Liver (tissue), 9 donors: ENCODE data around the gene IL17RD. TPM values are rescaled to one million over a fixed set of nuclear protein-coding genes. Genes with fewer than 3 reads are reported as not detected.

Experiments
- DNase-seq: peaks from one replicate; pipeline ENCODE4 v3.0.0-alpha.2; 2017; ENCODE audit warnings: low spot score
- H3K27ac ChIP-seq, 2 donors: one replicate each; pipeline ENCODE4 v1.7.0; 2013; ENCODE audit warnings: inconsistent platforms in 2 of 2, low read length in 2 of 2, control low read depth in 1 of 2, low read depth in 1 of 2, mild to moderate bottlenecking in 1 of 2
- H3K27me3 ChIP-seq, 4 donors: one replicate each; pipeline versions ENCODE4 v1.6.1 to v1.7.0; 2013; ENCODE audit warnings: low read length in 3 of 4, inconsistent platforms in 1 of 4, mild to moderate bottlenecking in 1 of 4, moderate library complexity in 1 of 4; ENCODE audit not compliant: control insufficient read depth in 4 of 4, insufficient read depth in 4 of 4
- H3K36me3 ChIP-seq, 4 donors: one replicate each; pipeline versions ENCODE4 v1.6.1 to v1.7.0; 2013; ENCODE audit warnings: low read length in 3 of 4, mild to moderate bottlenecking in 3 of 4, low read depth in 1 of 4, moderate library complexity in 1 of 4; ENCODE audit not compliant: control insufficient read depth in 4 of 4, insufficient read depth in 3 of 4
- H3K4me1 ChIP-seq, 4 donors: one replicate each; pipeline versions ENCODE4 v1.6.1 to v1.7.0; 2013; ENCODE audit warnings: low read length in 3 of 4, mild to moderate bottlenecking in 3 of 4, moderate library complexity in 1 of 4; ENCODE audit not compliant: control insufficient read depth in 4 of 4, insufficient read depth in 4 of 4
- H3K4me3 ChIP-seq, 3 donors: one replicate each; pipeline versions ENCODE4 v1.6.1 to v1.7.0; 2013; ENCODE audit warnings: low read length in 3 of 3, control low read depth in 1 of 3, low read depth in 1 of 3, mild to moderate bottlenecking in 1 of 3
- H3K9ac ChIP-seq, 2 donors: one replicate each; pipeline ENCODE4 v1.7.0; 2013; ENCODE audit warnings: low read length in 2 of 2, mild to moderate bottlenecking in 2 of 2, moderate library complexity in 2 of 2, control low read depth in 1 of 2, low read depth in 1 of 2
- H3K9me3 ChIP-seq, 4 donors: one replicate each; pipeline versions ENCODE4 v1.6.1 to v1.7.0; 2013; ENCODE audit warnings: low read length in 3 of 4; ENCODE audit not compliant: control insufficient read depth in 4 of 4
- EGR1 ChIP-seq, 2 donors: IDR thresholded peaks; 2 replicates each; pipeline ENCODE4 v1.6.1; 2016 to 2018; ENCODE audit warnings: antibody characterized with exemption in 2 of 2, low read depth in 2 of 2
- FOXA1 ChIP-seq: IDR thresholded peaks from 2 replicates; pipeline ENCODE4 v1.6.1; 2016; ENCODE audit warnings: antibody characterized with exemption
- FOXA2 ChIP-seq: IDR thresholded peaks from 2 replicates; pipeline ENCODE4 v1.6.1; 2016; ENCODE audit warnings: antibody characterized with exemption
- GABPA ChIP-seq, 2 donors: IDR thresholded peaks in 1 of 2; conservative IDR thresholded peaks in 1 of 2; 2 replicates each; pipeline ENCODE4 v1.6.1; 2016; ENCODE audit warnings: antibody characterized with exemption in 2 of 2, mild to moderate bottlenecking in 1 of 2, moderate library complexity in 1 of 2
- HNF4A ChIP-seq, 2 donors: conservative IDR thresholded peaks; 2 replicates each; pipeline ENCODE4 v1.6.1; 2016; ENCODE audit warnings: antibody characterized with exemption in 2 of 2, mild to moderate bottlenecking in 2 of 2
- HNF4G ChIP-seq: IDR thresholded peaks from 2 replicates; pipeline ENCODE4 v1.6.1; 2016; ENCODE audit warnings: antibody characterized with exemption
- JUND ChIP-seq, 2 donors: IDR thresholded peaks; 2 replicates each; pipeline ENCODE4 v1.6.1; 2016; ENCODE audit warnings: antibody characterized with exemption in 2 of 2
- NR2F2 ChIP-seq: IDR thresholded peaks from 2 replicates; pipeline ENCODE4 v1.6.1; 2016; ENCODE audit warnings: antibody characterized with exemption
- RAD21 ChIP-seq, 2 donors: IDR thresholded peaks; 2 replicates each; pipeline ENCODE4 v1.6.1; 2016; ENCODE audit warnings: antibody characterized with exemption in 2 of 2, mild to moderate bottlenecking in 2 of 2
- RXRA ChIP-seq, 2 donors: IDR thresholded peaks; 2 replicates each; pipeline ENCODE4 v1.6.1; 2017 to 2018; ENCODE audit warnings: antibody characterized with exemption in 2 of 2, mild to moderate bottlenecking in 1 of 2
- SP1 ChIP-seq: IDR thresholded peaks from 2 replicates; pipeline ENCODE4 v1.6.1; 2018; ENCODE audit warnings: antibody characterized with exemption, mild to moderate bottlenecking
- TAF1 ChIP-seq: conservative IDR thresholded peaks from 2 replicates; pipeline ENCODE4 v1.6.1; 2016; ENCODE audit warnings: antibody characterized with exemption, mild to moderate bottlenecking
- YY1 ChIP-seq: IDR thresholded peaks from 2 replicates; pipeline ENCODE4 v1.6.1; 2016; ENCODE audit warnings: antibody characterized with exemption, mild to moderate bottlenecking
- WGBS: extraction: QIAGEN DNeasy Blood & Tissue Kit; methylation state at CpG from one replicate; pipeline ENCODE4 v1.1.7; 2013; 5-methylcytosine and 5-hydroxymethylcytosine counted together
- polyA plus RNA-seq, 2 donors: library from polyadenylated mRNA; stranded (reverse) in 1 of 2; unstranded in 1 of 2; fragments of 200-250 nt in 1 of 2; fragments of >200 nt in 1 of 2; fragmentation: Nextera tagmentation in 1 of 2; extraction: Ambion mirVana in 1 of 2; gene quantifications; one replicate each; pipeline versions ENCODE4 v1.2.1 to v1.2.3, GENCODE V29; 2013 to 2015
- total RNA-seq, 2 donors: library from RNA; depleted of rRNA; stranded (reverse); fragments of >200 nt; gene quantifications; one replicate each; pipeline ENCODE4 v1.2.3, GENCODE V29; 2014
- TF ChIP-seq, protein P1 (sequence below): fragments of 150-350 bp; IDR thresholded peaks from 2 replicates; pipeline ENCODE4 v1.5.1; 2017; ENCODE audit warnings: improper control_type of control experiment, low read depth, low read length; ENCODE audit not compliant: missing input control
- TF ChIP-seq, protein P2 (sequence below): IDR thresholded peaks from 2 replicates; pipeline ENCODE4 v1.6.1; 2016; ENCODE audit warnings: antibody characterized with exemption, mild to moderate bottlenecking
- TF ChIP-seq, protein P3 (sequence below): IDR thresholded peaks from 2 replicates; pipeline ENCODE4 v1.6.1; 2016; ENCODE audit warnings: antibody characterized with exemption
- TF ChIP-seq, protein P4 (sequence below): IDR thresholded peaks from 2 replicates; pipeline ENCODE4 v1.6.1; 2016; ENCODE audit warnings: antibody characterized with exemption
- TF ChIP-seq, protein P5 (sequence below): IDR thresholded peaks from 2 replicates; pipeline ENCODE4 v1.6.1; 2016; ENCODE audit warnings: antibody characterized with exemption
- donor health status: healthy.
- donor health status: healthy.
- donor health status: healthy.
- donor health status: healthy.
- donor health status: healthy.

The IL17RD gene
- total and polyA plus RNA-seq, 4 donors, result 0.09 to 0.67 (median 0.32) TPM

DNA sequence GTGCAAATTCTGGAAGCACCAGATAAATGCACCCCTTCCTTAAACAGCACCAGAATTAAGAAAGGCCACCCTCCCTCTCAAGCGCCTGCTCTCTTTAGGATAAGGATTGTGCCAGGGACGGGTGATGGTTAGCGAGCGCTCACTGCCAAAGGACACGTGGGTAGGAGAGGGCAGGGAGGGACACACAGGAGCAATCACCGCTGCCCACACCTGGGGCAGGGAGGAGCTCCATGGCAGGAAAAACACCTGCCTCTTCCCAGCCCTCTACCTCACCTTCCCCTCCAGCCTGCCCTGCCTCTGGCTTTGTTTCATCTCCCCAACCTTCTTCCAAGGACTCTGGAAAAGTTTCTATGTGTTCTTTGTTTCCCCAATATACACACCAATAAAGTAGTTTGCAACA lies 112.0 kb downstream of the IL17RD start (continued):
- TF ChIP-seq, protein P1, sequence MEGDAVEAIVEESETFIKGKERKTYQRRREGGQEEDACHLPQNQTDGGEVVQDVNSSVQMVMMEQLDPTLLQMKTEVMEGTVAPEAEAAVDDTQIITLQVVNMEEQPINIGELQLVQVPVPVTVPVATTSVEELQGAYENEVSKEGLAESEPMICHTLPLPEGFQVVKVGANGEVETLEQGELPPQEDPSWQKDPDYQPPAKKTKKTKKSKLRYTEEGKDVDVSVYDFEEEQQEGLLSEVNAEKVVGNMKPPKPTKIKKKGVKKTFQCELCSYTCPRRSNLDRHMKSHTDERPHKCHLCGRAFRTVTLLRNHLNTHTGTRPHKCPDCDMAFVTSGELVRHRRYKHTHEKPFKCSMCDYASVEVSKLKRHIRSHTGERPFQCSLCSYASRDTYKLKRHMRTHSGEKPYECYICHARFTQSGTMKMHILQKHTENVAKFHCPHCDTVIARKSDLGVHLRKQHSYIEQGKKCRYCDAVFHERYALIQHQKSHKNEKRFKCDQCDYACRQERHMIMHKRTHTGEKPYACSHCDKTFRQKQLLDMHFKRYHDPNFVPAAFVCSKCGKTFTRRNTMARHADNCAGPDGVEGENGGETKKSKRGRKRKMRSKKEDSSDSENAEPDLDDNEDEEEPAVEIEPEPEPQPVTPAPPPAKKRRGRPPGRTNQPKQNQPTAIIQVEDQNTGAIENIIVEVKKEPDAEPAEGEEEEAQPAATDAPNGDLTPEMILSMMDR, result no peak
- no peak for TF ChIP-seq FOXA2

DNA sequence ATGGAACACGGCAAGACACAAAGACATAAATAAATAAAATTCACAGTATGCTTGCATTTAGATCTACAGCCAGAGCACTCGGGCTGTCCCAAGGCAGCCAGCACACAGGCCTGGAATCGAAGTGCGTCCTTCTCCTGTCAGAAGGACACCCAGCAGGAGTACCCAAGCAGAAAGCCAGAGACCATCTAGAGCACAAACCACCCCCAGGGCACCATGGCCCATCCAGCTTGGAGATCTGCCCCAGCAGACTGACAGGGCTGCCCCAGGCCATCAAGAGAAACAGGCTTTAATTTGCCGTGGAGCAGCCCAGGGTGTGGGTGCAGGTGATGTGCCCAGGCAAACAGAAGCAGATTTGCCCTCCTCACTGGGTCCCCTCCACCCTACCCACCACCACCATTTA lies 112.5 kb downstream of the IL17RD start:
- Histone ChIP-seq H3K27me3 (peaks cover 0 to 2% (median 0%) of the 10 kb centered on the region in 4 donors), H3K9ac (no peak overlapping the region), H3K9me3 (no peaks in the 10 kb centered on the region), H3K4me1 (no peaks in the 10 kb centered on the region), H3K36me3 (no peaks in the 10 kb centered on the region), H3K4me3 (no peak overlapping the region), H3K27ac (no peak overlapping the region)
- 90% methylated on average over 5 of the region's 5 CpGs for WGBS
- DNase-seq, result no peak
- TF ChIP-seq FOXA2 (no peak), FOXA1 (no peak), RXRA (IDR thresholded peaks at IDR 0.05) (no peak), HNF4G (no peak), RAD21 (IDR thresholded peaks at IDR 0.05) (no peak), YY1 (no peak), GABPA (IDR thresholded peaks at IDR 0.05 in 1 of 2, conservative IDR thresholded peaks at IDR 0.05 in 1 of 2) (no peak), EGR1 (IDR thresholded peaks at IDR 0.05; ENCODE audit: low read depth in 2 of 2) (no peak), HNF4A (conservative IDR thresholded peaks at IDR 0.05) (no peak), NR2F2 (no peak), TAF1 (no peak), SP1 (no peak), JUND (IDR thresholded peaks at IDR 0.05) (no peak)
- TF ChIP-seq, protein P2, sequence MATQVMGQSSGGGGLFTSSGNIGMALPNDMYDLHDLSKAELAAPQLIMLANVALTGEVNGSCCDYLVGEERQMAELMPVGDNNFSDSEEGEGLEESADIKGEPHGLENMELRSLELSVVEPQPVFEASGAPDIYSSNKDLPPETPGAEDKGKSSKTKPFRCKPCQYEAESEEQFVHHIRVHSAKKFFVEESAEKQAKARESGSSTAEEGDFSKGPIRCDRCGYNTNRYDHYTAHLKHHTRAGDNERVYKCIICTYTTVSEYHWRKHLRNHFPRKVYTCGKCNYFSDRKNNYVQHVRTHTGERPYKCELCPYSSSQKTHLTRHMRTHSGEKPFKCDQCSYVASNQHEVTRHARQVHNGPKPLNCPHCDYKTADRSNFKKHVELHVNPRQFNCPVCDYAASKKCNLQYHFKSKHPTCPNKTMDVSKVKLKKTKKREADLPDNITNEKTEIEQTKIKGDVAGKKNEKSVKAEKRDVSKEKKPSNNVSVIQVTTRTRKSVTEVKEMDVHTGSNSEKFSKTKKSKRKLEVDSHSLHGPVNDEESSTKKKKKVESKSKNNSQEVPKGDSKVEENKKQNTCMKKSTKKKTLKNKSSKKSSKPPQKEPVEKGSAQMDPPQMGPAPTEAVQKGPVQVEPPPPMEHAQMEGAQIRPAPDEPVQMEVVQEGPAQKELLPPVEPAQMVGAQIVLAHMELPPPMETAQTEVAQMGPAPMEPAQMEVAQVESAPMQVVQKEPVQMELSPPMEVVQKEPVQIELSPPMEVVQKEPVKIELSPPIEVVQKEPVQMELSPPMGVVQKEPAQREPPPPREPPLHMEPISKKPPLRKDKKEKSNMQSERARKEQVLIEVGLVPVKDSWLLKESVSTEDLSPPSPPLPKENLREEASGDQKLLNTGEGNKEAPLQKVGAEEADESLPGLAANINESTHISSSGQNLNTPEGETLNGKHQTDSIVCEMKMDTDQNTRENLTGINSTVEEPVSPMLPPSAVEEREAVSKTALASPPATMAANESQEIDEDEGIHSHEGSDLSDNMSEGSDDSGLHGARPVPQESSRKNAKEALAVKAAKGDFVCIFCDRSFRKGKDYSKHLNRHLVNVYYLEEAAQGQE, result no peak
- TF ChIP-seq, protein P3, sequence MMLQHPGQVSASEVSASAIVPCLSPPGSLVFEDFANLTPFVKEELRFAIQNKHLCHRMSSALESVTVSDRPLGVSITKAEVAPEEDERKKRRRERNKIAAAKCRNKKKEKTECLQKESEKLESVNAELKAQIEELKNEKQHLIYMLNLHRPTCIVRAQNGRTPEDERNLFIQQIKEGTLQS, result no peak
- TF ChIP-seq, protein P4, sequence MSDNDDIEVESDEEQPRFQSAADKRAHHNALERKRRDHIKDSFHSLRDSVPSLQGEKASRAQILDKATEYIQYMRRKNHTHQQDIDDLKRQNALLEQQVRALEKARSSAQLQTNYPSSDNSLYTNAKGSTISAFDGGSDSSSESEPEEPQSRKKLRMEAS, result no peak
- TF ChIP-seq, protein P5, sequence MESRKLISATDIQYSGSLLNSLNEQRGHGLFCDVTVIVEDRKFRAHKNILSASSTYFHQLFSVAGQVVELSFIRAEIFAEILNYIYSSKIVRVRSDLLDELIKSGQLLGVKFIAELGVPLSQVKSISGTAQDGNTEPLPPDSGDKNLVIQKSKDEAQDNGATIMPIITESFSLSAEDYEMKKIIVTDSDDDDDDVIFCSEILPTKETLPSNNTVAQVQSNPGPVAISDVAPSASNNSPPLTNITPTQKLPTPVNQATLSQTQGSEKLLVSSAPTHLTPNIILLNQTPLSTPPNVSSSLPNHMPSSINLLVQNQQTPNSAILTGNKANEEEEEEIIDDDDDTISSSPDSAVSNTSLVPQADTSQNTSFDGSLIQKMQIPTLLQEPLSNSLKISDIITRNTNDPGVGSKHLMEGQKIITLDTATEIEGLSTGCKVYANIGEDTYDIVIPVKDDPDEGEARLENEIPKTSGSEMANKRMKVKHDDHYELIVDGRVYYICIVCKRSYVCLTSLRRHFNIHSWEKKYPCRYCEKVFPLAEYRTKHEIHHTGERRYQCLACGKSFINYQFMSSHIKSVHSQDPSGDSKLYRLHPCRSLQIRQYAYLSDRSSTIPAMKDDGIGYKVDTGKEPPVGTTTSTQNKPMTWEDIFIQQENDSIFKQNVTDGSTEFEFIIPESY, result no peak
- TF ChIP-seq, protein P1, result no peak
